ENCODE measurements around the gene FAU. TPM values are rescaled to one million over a fixed set of nuclear protein-coding genes. Genes with fewer than 3 reads are reported as not detected.
A peak's percentile ranks its signal among the peaks of the same experiment; 100 is the strongest.

FAU gene
- 439 and 539 TPM in 2 replicates for total RNA-seq

DNA sequence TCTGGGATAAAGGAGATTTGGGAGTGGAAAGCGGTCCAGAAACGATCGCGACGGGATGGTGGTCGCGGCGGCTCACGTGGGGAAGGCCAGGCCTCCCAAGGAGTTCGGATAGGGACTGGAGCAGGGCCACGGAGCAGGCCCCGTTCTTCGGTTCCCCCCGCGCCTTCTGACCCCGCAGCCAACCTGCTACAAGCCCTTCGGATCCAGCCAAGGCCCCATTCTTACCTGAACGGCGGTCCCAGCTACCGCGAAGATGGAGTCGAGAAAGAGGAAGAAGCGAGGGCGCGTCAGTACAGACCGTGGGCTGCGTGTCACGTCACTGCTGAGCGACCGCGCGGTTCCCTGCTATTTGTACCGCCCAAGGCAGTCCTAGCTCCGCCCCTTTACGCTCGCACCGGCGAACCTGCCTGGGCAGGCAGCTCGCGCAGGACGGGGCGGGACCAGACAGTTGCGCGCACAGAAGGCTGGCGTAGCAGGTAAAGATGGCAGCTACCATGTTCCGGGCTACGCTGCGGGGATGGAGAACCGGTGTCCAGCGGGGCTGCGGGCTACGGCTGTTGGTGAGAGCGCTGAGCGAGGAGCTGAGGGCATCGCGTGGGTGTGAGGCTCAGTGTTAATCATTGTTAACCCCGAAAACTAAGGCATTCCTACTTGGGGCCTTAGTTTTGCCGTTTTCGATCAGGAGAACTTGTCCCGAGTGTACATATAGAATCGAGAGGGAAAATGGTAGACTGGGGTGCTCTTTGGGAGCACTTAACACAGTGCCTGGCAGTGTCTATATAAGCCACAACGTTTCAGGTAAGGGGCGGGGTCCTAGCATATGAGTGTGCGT is at the start of gene FAU, which contains the start of gene MRPL49:
FAU (minus strand) TSS at position 270 of the 832 bp plus-strand sequence. CDS start 321 bp downstream, outside the sequence.
MRPL49 (plus strand) TSS at position 457 of the 832 bp plus-strand sequence; CDS start at position 483, 26 bp downstream.
- FAIRE-seq (no peak), DNase-seq (ENCODE audit: low read depth) (peak; percentile 95)
- Histone ChIP-seq H3K27me3 (ENCODE audit: control insufficient read depth, insufficient read depth, low read length) (no peaks in the 10 kb centered on the region), H3K36me3 (ENCODE audit: control insufficient read depth, insufficient read depth, low read length) (peaks cover 39% of the 10 kb centered on the region), H3K4me3 (ENCODE audit: low read depth, low read length) (peak within 1 kb of the TSS; percentile 79)
- no peak for TF ChIP-seq CTCF (IDR thresholded peaks at IDR 0.05; ENCODE audit: insufficient read depth, low read length, severe bottlenecking)

GRCh38 chr11:65170058-65170534 is 48.2 kb upstream of the FAU start, which contains the start of gene SPDYC:
SPDYC (plus strand) TSS chr11:65170233; CDS start chr11:65171358, 1,125 bp downstream.
- no peak for TF ChIP-seq CTCF (IDR thresholded peaks at IDR 0.05; ENCODE audit: insufficient read depth, low read length, severe bottlenecking)
- FAIRE-seq = no peak
- DNase-seq (ENCODE audit: low read depth) = no peak
- Histone ChIP-seq H3K27me3 (ENCODE audit: control insufficient read depth, insufficient read depth, low read length) (no peaks in the 10 kb centered on the region), H3K36me3 (ENCODE audit: control insufficient read depth, insufficient read depth, low read length) (no peaks in the 10 kb centered on the region), H3K4me3 (ENCODE audit: low read depth, low read length) (no peak within 1 kb of the TSS)

DNA sequence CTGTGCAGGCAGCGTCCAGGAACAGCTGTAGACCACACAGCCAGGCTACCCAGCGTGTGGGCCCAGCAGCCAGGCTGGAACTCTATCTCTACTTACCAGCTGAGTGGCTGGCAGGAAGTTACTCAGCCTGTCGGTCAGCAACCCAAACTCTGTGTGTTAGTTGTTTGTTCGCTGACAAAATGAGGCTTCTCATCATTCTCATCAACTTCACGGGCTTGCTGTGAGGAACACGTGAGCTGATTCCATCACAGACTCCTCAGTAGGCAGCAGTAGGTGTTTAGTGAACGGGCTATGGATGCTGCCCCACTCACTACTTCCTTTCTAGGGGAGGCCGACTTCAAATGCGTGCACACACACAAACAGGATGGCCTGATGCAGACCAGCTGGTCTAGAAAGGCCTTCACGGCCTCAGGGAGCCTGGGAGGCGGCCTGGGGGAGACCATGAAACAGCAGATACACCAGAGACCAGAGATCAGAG is 47.3 kb upstream of the FAU start:
- DNase-seq (ENCODE audit: low read depth) (no peak), FAIRE-seq (no peak)
- no peak for TF ChIP-seq CTCF (IDR thresholded peaks at IDR 0.05; ENCODE audit: insufficient read depth, low read length, severe bottlenecking)
- Histone ChIP-seq H3K4me3 (ENCODE audit: low read depth, low read length) (no peak overlapping the region), H3K36me3 (ENCODE audit: control insufficient read depth, insufficient read depth, low read length) (no peaks in the 10 kb centered on the region), H3K27me3 (ENCODE audit: control insufficient read depth, insufficient read depth, low read length) (no peaks in the 10 kb centered on the region)

GRCh38 chr11:65167656-65168055 is 45.7 kb upstream of the FAU start:
- no peak for DNase-seq (ENCODE audit: low read depth)
- Histone ChIP-seq H3K4me3 (ENCODE audit: low read depth, low read length) (no peak overlapping the region), H3K36me3 (ENCODE audit: control insufficient read depth, insufficient read depth, low read length) (no peaks in the 10 kb centered on the region), H3K27me3 (ENCODE audit: control insufficient read depth, insufficient read depth, low read length) (no peaks in the 10 kb centered on the region)
- FAIRE-seq = no peak
- no peak for TF ChIP-seq CTCF (IDR thresholded peaks at IDR 0.05; ENCODE audit: insufficient read depth, low read length, severe bottlenecking)

DNA sequence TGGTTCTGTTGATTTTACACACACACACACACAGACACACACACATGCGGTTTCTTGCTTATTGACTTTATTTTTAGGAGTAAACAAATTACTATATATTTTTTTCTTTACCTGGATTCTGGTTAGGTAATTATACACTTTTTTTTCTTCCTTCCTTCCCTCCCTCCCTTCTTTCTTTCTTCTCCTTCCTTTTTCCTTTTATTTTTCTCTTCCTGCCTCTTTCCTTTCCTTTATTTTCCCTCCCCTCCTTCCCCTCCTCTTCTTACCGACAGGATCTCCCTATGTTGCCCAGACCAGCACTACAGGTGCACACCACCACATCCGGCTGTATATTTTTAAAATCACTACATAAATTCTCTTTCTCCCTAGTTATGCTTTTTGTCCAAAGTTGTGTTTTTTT is 45.0 kb upstream of the FAU start:
- no peak for DNase-seq (ENCODE audit: low read depth)
- Histone ChIP-seq H3K27me3 (ENCODE audit: control insufficient read depth, insufficient read depth, low read length) (no peaks in the 10 kb centered on the region), H3K36me3 (ENCODE audit: control insufficient read depth, insufficient read depth, low read length) (no peaks in the 10 kb centered on the region), H3K4me3 (ENCODE audit: low read depth, low read length) (no peak overlapping the region)
- no peak for TF ChIP-seq CTCF (IDR thresholded peaks at IDR 0.05; ENCODE audit: insufficient read depth, low read length, severe bottlenecking)
- no peak for FAIRE-seq

Data from bronchial epithelial cell (primary cell).